HG02678 (cell line): ENCODE results near the gene PNISR.

Experiments used
- ATAC-seq: cut with Tn5 transposase; IDR thresholded peaks from one replicate; pipeline ENCODE4 v1.9.1; 2021; ENCODE audit warnings: mild to moderate bottlenecking, moderate library complexity; ENCODE audit not compliant: unreplicated experiment

The PNISR gene

DNA sequence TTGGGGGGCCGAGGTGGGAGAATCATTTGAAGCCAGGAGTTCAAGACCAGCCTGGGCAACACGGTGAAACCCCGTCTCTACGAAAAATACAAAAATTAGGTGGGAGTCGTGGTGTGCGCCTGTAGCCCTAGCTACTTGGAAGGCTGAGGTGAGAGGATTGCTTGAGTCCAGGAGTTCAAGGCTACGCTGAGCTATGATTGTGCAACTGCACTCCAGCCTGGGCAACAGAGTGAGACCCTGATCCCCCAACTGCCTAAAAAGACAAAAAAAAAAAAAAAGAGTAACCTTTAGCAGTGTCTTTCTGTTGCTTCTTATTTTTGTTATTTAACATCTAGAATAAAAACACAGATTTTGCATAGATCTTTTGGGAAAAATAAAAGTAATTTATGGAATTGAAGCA is 18.0 kb downstream of the PNISR start:
- ATAC-seq = no peak

- no peak for ATAC-seq
These were observed 22.7 kb downstream of the PNISR start for GRCh38 chr6:99402448-99402847.

DNA sequence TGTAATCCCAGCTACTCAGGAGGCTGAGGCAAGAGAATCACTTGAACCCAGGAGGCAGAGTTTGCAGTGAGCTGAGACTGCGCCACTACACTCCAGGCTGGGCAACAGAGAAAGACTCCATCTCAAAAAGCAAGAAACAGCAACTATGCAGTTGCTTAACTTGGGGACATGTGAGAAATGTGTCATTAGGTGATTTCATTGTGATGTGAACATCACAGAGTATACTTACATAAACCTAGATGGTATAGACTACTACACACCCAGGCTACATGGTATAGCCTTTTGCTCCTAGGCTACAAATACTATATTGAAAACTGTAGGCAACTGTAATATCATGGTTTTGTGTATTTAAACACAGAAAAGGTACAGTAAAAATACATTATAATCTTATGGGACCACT is 27.8 kb downstream of the PNISR start:
- ATAC-seq = no peak

DNA sequence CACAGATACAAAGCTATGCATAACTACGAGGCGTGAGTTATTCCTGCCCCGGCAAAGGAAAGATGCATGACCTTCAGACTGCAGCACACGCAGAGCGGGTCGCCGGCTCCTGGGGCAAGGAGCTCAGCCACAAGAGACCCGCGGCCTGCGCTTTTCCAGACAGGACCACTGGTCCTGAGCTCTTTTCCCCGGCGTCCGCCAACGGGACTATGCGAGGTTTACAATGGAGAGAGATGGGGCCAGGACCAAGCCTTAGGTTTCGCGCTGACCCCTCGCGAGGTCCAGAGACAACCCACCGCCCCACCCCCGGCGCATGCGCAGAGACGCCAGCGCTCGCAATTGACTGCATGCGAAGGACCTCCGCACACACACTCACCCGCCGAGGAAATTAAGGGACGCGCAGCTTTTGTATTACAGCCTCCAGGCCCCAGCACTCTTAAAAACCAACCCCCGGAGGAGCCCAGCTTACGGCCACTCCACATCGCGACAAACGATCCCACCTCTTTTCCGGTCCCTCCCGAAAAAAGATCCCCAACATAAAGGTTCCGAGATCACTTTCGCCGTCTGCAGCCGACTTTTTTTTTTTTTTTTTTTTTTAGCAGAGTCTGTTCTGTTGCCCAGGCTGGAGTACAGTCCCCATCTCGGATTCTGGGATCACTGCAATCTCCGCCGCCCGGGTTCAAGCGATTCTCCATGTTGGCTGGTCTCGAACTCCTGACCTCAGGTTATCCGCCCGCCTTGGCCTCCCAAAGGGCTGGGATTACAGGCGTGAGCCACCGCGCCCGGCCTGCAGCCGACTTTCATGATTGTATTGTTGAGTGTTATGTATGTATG is 31.2 kb downstream of the PNISR start, which contains the start of gene COQ3:
Gene COQ3 (minus strand): TSS at position 498 of the 834 bp plus-strand sequence. CDS start 16 bp downstream, at position 482.
- ATAC-seq = peak; percentile 82

- peak; percentile 19 for ATAC-seq
These were observed 31.8 kb downstream of the PNISR start for GRCh38 chr6:99393366-99393697.

DNA sequence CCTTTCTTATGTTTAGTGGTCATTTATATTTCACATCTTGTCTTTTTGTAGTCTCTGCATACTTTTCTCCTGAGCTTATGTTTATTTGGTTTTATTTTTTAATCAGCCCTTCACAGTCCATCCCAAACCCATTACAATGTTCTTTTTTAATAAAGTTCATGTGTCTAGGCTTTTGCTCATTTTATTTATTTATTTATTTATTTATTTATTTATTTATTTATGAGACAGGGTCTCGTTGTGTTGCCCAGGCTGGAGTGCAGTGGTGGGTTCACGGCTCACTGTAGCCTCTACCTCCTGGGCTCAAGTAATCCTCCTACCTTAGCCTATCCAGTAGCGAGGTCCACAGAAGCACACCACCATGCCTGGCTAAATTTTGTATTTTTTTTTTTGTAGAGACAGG is 34.2 kb downstream of the PNISR start:
- no peak for ATAC-seq

DNA sequence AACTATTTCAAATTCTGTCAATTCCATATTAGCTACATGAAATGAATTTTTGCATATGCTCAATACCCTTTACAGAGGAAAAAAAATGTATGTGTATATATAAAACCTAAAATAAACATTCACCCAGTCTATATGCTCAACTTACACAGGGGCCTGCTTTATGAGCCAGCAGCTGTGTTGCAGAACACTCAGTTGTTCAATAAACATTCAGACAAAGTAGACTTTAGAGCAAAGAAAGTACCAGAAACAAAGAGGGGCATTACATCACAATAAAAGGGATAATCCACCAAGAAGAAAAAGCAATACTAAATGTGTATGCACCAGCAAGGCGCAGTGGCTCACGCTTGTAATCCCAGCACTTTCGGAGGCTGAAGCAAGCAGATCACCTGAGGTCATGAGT is 40.6 kb downstream of the PNISR start:
- no peak for ATAC-seq

GRCh38 chr6:99378636-99379035 is 46.5 kb downstream of the PNISR start:
- ATAC-seq = no peak

GRCh38 chr6:99369533-99369932 is 55.6 kb downstream of the PNISR start:
- ATAC-seq = no peak

- no peak for ATAC-seq
These were observed 58.3 kb downstream of the PNISR start for GRCh38 chr6:99366852-99367251.

GRCh38 chr6:99364026-99364425 is 61.1 kb downstream of the PNISR start:
- ATAC-seq = peak; percentile 78

DNA sequence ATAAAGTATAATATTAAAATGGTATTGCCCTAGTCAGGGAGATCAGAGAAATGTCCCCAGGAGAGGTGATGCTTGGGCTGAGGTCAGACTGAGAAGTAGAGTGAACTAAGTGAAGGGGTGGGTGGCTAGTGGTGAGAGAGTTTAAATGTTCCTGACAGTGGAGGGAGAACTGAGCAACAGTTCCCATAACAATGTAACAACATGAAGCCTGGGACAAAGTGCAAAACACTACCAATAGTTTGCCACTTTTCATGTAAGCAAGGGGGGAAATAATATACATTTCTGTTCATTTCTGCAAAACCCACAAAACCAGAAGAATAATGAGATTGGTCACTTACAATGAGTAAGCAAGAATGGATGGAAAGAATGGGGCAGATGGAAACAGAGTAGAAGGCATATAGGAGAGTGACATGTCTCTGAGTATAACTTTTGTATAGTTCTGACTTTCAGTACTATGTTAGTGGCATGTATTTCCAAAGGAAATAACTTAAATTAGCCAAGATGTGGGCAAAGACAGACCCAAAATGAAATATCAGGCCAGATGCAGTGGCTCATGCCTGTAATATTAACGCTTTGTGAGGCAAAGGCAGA is 62.3 kb downstream of the PNISR start:
- no peak for ATAC-seq

DNA sequence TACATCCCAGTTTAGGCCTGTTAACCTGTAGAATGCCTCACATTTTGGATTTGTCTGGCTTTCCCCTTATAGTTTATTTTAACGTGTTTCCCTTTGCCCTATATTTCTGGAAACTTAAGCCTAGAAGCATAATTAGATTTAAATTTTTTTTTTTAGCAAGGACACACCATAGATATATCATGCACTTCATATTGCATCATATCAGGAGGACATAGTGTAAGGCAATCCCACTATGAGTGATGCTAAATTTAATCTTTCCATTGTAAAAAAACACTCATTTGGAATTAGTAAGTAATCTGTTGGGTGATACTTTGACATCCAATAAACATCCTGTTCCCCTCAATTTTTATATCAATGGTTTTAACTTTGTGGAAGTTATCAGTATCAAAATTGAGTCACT is 65.3 kb downstream of the PNISR start:
- ATAC-seq = no peak

DNA sequence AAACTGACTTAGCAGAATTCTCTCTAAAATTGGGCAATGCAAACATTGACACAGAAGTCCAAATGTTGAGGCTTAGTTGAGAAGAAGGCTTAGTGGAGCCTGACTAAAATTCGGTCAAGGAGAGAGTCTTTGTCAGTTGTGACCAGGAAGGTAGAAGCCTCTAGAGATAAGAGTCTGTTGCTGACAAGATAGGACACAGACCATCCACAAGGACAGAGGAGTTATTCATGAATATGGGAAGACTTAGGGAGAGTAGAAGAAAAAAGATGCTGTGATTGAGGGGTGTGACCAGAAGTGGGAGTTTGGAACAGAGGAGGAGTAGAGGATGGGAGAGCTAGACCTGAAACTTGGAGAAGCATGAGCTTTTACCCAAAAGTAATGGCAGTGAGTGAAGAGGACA is 68.5 kb downstream of the PNISR start:
- ATAC-seq = no peak

DNA sequence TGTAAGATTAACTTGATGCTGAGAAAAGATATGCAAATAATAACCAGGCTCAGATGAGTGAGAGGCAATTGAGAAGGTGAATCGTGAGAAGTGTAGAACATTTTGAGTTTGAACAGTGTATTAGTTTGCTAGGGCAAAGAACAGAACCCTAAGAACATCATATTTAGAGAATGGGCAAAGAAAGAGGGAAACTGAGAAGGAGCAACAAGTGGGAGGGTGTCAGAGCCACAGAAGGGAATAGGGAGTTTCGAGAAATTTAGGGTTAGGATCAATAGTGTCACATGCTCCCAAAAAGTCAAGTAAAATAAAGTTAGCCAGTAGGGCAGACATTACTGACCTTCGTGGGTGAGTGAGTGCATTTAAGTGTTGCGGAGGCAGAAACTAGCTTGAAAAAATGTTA is 70.1 kb downstream of the PNISR start:
- ATAC-seq = no peak

- no peak for ATAC-seq
These were observed 72.0 kb downstream of the PNISR start for GRCh38 chr6:99353126-99353525.

GRCh38 chr6:99350573-99350972 is 74.5 kb downstream of the PNISR start:
- ATAC-seq = no peak

DNA sequence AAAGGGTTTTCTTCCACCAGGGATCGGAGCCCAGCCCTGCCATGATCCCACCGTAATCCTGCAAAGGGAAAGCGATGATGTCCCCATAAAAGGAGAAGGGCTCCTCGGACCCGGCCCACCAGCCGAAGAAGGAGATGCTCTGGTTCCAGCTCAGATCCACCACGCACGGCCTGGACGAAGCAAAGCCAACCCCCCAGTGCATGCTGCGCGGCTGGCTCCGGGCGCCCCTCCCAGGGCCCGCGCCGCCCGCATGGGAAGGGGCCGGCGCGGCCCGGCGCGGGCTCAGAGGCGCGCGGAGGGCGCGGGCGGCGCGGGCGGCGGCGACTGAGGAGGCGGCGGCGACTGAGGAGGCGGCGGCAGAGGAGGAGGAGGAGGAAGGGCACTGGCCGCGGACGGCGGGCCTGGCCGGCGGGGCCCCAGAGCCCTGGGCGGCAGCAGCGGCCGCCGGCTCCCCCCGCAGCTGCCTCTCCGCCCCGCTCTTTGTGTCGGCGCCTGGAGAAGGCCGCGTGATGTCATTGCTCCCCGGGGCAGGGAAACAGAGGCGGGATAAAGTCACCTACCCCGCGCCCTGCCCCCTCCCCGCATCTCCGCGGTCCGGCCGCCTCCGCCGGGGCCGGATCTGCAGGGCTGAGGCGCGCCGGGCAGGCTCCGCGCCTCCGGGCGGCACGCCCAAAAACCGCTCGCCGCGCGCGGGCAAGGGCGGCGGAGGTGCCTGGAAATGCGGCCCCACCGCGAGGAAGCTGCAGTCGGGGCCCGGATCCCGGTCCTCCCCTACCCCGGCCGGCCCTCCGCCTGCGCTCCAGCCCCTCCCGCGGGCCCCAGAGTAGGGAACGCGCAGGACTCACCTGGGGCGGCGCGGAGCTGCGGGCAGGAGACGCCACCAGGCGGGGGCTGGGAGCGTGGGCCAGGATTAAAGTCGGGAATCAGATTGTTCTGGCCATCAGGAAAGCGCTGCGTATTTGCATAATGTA is 75.7 kb downstream of the PNISR start, which contains the start of gene FAXC:
Gene FAXC (minus strand): TSS at position 504 of the 971 bp plus-strand sequence. CDS start 302 bp downstream, at position 202.
- ATAC-seq = peak; percentile 50

DNA sequence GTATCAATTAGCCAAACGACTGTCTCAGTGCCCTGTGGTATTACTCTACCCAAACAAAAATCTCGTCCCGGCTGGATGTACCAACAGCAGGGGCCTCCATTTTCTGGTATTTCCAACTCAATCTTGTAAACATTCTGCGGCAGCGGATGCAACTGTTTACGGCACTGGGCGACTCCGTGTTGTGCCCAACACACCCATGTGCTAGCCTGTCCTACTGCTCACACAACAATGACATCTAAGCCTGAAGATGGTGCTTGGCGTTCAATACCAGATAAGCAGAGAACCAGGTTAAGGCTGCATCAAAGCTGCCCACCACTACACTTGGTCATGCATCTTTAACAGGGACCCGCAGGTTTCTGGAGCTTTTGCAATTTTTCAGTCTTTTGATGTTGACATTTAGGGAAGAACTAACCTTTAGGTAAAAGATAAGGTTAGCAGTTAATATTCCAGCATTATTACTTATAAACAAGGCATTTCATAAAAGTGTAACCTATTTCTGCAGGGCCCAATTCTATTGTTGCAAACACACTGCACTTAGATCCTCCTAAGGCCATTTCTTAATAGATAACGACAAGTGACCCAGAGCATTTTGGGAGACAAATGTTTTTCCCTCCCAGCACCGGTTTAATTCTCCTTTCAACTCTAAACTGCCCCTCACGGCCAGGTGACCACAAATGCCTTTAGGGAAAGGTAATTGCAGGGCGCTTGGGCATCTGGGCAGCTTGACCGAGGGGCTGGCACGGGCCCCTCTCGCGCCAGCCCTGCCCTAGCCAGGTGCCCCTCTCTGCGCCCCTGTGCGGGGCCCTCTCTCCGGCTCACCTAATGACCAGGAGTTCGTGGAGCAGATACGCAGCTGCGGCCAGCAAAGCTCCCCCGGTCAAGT is 76.6 kb downstream of the PNISR start:
- no peak for ATAC-seq
